IMR-90 (cell line): ENCODE measurements around the gene LRP3. TPM values are rescaled to one million over a fixed set of nuclear protein-coding genes. Genes with fewer than 3 reads are reported as not detected.

Source experiments
- ATAC-seq: fragments of 200-7000 bp; cut with Tn5 transposase; 2 replicates; pipeline ENCODE4 v1.9.1; 2020; ENCODE audit warnings: low read depth, mild to moderate bottlenecking, moderate library complexity
- BruUV-seq: library from RNA; stranded (reverse); fragments of 400-500 nt; replicated peaks from 2 replicates; lab custom pipeline; 2021; lab: Mats Ljungman, UMichigan
- CTCF ChIA-PET: fragments of 300-600 bp; formaldehyde crosslinking; extraction: SDS; loops from one replicate; lab custom pipeline; 2021; ENCODE audit warnings: antibody characterized with exemption; lab: Yijun Ruan, JAX
- POLR2A ChIA-PET: fragments of 300-600 bp; sonication (Branson Sonifier 250); formaldehyde crosslinking; loops from one replicate; lab custom pipeline; 2022; ENCODE audit warnings: antibody characterized with exemption; ENCODE audit not compliant: unreplicated experiment; lab: Charles Lee
- DNase-seq: peaks from one replicate; pipeline ENCODE4 v3.0.0; 2013
- H2AFZ ChIP-seq: replicated peaks from 2 replicates; pipeline ENCODE3; 2013; ENCODE audit warnings: low read length, mild to moderate bottlenecking; ENCODE audit not compliant: poor library complexity
- H2AK5ac ChIP-seq: 2 replicates; pipeline ENCODE4 v1.6.1; 2013; ENCODE audit warnings: low read depth, low read length, inconsistent platforms
- H2AK9ac ChIP-seq: replicated peaks from 2 replicates; pipeline ENCODE3; 2013; ENCODE audit warnings: mild to moderate bottlenecking, low read depth, low read length, moderate library complexity; ENCODE audit not compliant: poor library complexity
- H2BK120ac ChIP-seq: 2 replicates; pipeline ENCODE4 v1.6.1; 2013; ENCODE audit warnings: low read depth, low read length, inconsistent platforms
- H2BK15ac ChIP-seq: 3 replicates; pipeline ENCODE4 v1.6.1; 2013; ENCODE audit warnings: low read depth, low read length, inconsistent platforms
- H2BK20ac ChIP-seq: 2 replicates; pipeline ENCODE4 v1.6.1; 2013; ENCODE audit warnings: low read depth, mild to moderate bottlenecking, inconsistent platforms, low read length, moderate library complexity
- H2BK5ac ChIP-seq: 2 replicates; pipeline ENCODE4 v1.6.1; 2013; ENCODE audit warnings: mild to moderate bottlenecking, low read depth, low read length, inconsistent platforms; ENCODE audit not compliant: poor library complexity, severe bottlenecking
- H3K14ac ChIP-seq: replicated peaks from 2 replicates; pipeline ENCODE4 v1.6.1; 2013; ENCODE audit warnings: low read depth, low read length, inconsistent platforms
- H3K18ac ChIP-seq: 2 replicates; pipeline ENCODE4 v1.6.1; 2013; ENCODE audit warnings: low read depth, low read length, control low read depth
- H3K23ac ChIP-seq: 2 replicates; pipeline ENCODE4 v1.6.1; 2013; ENCODE audit warnings: low read depth, low read length, inconsistent platforms
- H3K27ac ChIP-seq: 2 replicates; pipeline ENCODE4 v1.5.1; 2013; ENCODE audit warnings: mild to moderate bottlenecking, control low read depth, low read length; ENCODE audit not compliant: insufficient read depth
- H3K27me3 ChIP-seq: 2 replicates; pipeline ENCODE4 v1.6.1; 2013; ENCODE audit warnings: low read length; ENCODE audit not compliant: control insufficient read depth, insufficient read depth
- H3K36me3 ChIP-seq: 2 replicates; pipeline ENCODE4 v1.6.1; 2013; ENCODE audit warnings: low read length, mixed read lengths; ENCODE audit not compliant: control insufficient read depth, insufficient read depth
- H3K4ac ChIP-seq: 2 replicates; pipeline ENCODE4 v1.6.1; 2013; ENCODE audit warnings: low read depth, low read length, inconsistent platforms
- H3K4me1 ChIP-seq: 2 replicates; pipeline ENCODE4 v1.6.1; 2013; ENCODE audit warnings: low read length, mixed read lengths; ENCODE audit not compliant: control insufficient read depth, insufficient read depth
- H3K4me2 ChIP-seq: 2 replicates; pipeline ENCODE4 v1.6.1; 2013; ENCODE audit warnings: low read depth, mild to moderate bottlenecking, control low read depth, low read length, moderate library complexity
- H3K4me3 ChIP-seq: 2 replicates; pipeline ENCODE4 v1.5.1; 2013; ENCODE audit warnings: low read depth, mild to moderate bottlenecking, control low read depth, low read length, moderate library complexity; ENCODE audit not compliant: insufficient read depth
- H3K56ac ChIP-seq: 2 replicates; pipeline ENCODE4 v1.6.1; 2013; ENCODE audit warnings: low read length, inconsistent platforms; ENCODE audit not compliant: insufficient read depth; ENCODE audit errors: extremely low read depth
- H3K79me1 ChIP-seq, 2 experiments: 2 replicates each; pipeline ENCODE4 v1.6.1; 2013; ENCODE audit warnings: low read length in 2 of 2, inconsistent platforms in 1 of 2, low read depth in 1 of 2
- H3K9ac ChIP-seq: 2 replicates; pipeline ENCODE4 v1.6.1; 2013; ENCODE audit warnings: low read depth, low read length, control low read depth
- H3K9me1 ChIP-seq: 2 replicates; pipeline ENCODE4 v1.6.1; 2013; ENCODE audit warnings: low read length, inconsistent platforms; ENCODE audit not compliant: insufficient read depth
- H3K9me3 ChIP-seq: 2 replicates; pipeline ENCODE4 v1.6.1; 2013; ENCODE audit warnings: low read length; ENCODE audit not compliant: control insufficient read depth, insufficient read depth
- H4K20me1 ChIP-seq: 2 replicates; pipeline ENCODE4 v1.6.1; 2013; ENCODE audit warnings: low read length, inconsistent platforms; ENCODE audit not compliant: insufficient read depth
- H4K5ac ChIP-seq: 2 replicates; pipeline ENCODE4 v1.6.1; 2013; ENCODE audit warnings: mild to moderate bottlenecking, low read depth, low read length, control low read depth
- H4K8ac ChIP-seq, 2 experiments: 2 replicates each; pipeline ENCODE4 v1.6.1; 2013; ENCODE audit warnings: low read depth in 2 of 2, low read length in 2 of 2, control low read depth in 1 of 2, inconsistent platforms in 1 of 2
- H4K91ac ChIP-seq: 2 replicates; pipeline ENCODE4 v1.6.1; 2013; ENCODE audit warnings: low read depth, low read length, inconsistent platforms; ENCODE audit not compliant: insufficient read depth
- CEBPB ChIP-seq: IDR thresholded peaks from 2 replicates; pipeline ENCODE4 v1.6.1; 2012; ENCODE audit warnings: low read depth, low read length, improper control_type of control experiment
- FOS ChIP-seq: fragments of 150-350 bp; IDR thresholded peaks from 2 replicates; pipeline ENCODE4 v1.6.1; 2016; ENCODE audit warnings: low read depth, low read length
- MAFK ChIP-seq: IDR thresholded peaks from 2 replicates; pipeline ENCODE4 v1.6.1; 2012; ENCODE audit warnings: low read depth, low read length, improper control_type of control experiment
- MXI1 ChIP-seq: IDR thresholded peaks from 2 replicates; pipeline ENCODE4 v1.6.1; 2012; ENCODE audit warnings: low read depth, mild to moderate bottlenecking, low read length, moderate library complexity, borderline replicate concordance
- NFE2L2 ChIP-seq: fragments of 150-350 bp; IDR thresholded peaks from 2 replicates; pipeline ENCODE4 v1.6.1; 2016; ENCODE audit warnings: low read depth, mild to moderate bottlenecking, low read length
- POLR2A ChIP-seq: IDR thresholded peaks from 2 replicates; pipeline ENCODE4 v1.6.1; 2012; ENCODE audit warnings: mild to moderate bottlenecking, low read depth, low read length
- RAD21 ChIP-seq: IDR thresholded peaks from 2 replicates; pipeline ENCODE4 v1.6.1; 2012; ENCODE audit warnings: low read length, improper control_type of control experiment
- RCOR1 ChIP-seq: IDR thresholded peaks from 2 replicates; pipeline ENCODE4 v1.6.1; 2012; ENCODE audit warnings: mild to moderate bottlenecking, low read length, improper control_type of control experiment; ENCODE audit not compliant: insufficient replicate concordance
- SMC3 ChIP-seq: fragments of 150-350 bp; IDR thresholded peaks from 2 replicates; pipeline ENCODE4 v1.6.1; 2016; ENCODE audit warnings: low read depth, mild to moderate bottlenecking, antibody characterized with exemption, low read length, moderate library complexity
- WGBS, 2 experiments: methylation state at CpG; one replicate each; pipeline versions ENCODE4 v1.1.5 to v1.1.7; 2013; ENCODE audit warnings: missing lambda C conversion rate in 2 of 2; ENCODE audit not compliant: insufficient read length in 1 of 2; ENCODE audit errors: extremely low coverage in 2 of 2; 5-methylcytosine and 5-hydroxymethylcytosine counted together
- dilution Hi-C: fragments of 300-500 bp; cut with HindIII; formaldehyde crosslinking; loops from one replicate; pipeline ENCODE4 v1.14.3; 2018; ENCODE audit warnings: low sequenced_read_pairs; ENCODE audit not compliant: unreplicated experiment
- in situ Hi-C: fragments of 300-500 bp; cut with MboI; formaldehyde crosslinking; loops from 3 replicates; pipeline ENCODE4 v1.14.3; 2019; ENCODE audit warnings: low sequenced_read_pairs, inconsistent platforms, mixed read lengths
- intact Hi-C: fragments of 100-400 bp; cut with micrococcal nuclease; formaldehyde crosslinking; loops from 2 replicates; pipeline ENCODE4 v1.10.0; 2022
- polyA plus RNA-seq, 3 experiments: library from polyadenylated mRNA; depleted of rRNA; stranded (reverse); fragments of >200 nt; gene quantifications; 2 replicates each; pipeline ENCODE4 v1.2.3, GENCODE V29; 2012; ENCODE audit warnings: low replicate concordance in 1 of 3
- total RNA-seq: library from RNA; depleted of rRNA; stranded (reverse); fragments of >200 nt; gene quantifications from 2 replicates; pipeline ENCODE4 v1.2.3, GENCODE V29; 2012
- TF ChIP-seq, protein P1 (sequence below): conservative IDR thresholded peaks from 2 replicates; pipeline ENCODE4 v1.5.1; 2012; ENCODE audit warnings: mild to moderate bottlenecking, low read depth, low read length, improper control_type of control experiment
- TF ChIP-seq, protein P2 (sequence below): fragments of 150-350 bp; IDR thresholded peaks from 2 replicates; pipeline ENCODE4 v1.6.1; 2017; ENCODE audit warnings: mild to moderate bottlenecking, antibody characterized with exemption, low read length, low read depth
- TF ChIP-seq, protein P3 (sequence below): fragments of 150-350 bp; IDR thresholded peaks from 2 replicates; pipeline ENCODE4 v1.6.1; 2016; ENCODE audit warnings: low read depth, mild to moderate bottlenecking, low read length, moderate library complexity, borderline replicate concordance

The LRP3 gene
- total and polyA plus RNA-seq, 2 of the 4 experiments (the other 2 are of a cell fraction) = 8.4 to 20.2 TPM

DNA sequence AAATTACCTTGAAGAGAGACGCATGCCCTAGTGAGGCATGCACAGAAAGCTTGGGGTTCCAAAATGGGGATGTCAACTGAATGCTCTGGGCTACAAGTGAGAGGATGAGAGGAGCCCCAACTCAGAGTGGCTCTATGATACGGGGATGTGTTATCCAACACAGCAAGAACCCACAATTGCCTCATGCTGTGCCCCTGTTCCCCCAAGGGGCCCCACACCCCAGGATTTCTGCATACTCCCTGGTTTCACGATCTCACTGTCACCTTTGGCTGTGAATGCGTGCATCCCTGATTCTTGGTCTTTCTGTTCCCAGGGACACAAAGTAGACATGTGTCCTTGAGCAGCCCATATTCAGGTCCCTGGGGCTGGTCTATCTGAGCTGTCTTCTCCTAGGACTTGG lies 32.9 kb upstream of the LRP3 start:
- no peak overlapping the region for H2BK15ac ChIP-seq
- no peak overlapping the region for H4K91ac ChIP-seq
- H3K4me3 ChIP-seq = no peak overlapping the region
- peaks cover 3% of the 10 kb centered on the region for H3K4me1 ChIP-seq
- no peak overlapping the region for H4K8ac ChIP-seq
- no peak overlapping the region for H2BK20ac ChIP-seq
- no CpG with 5 or more reads among the region's 4 CpGs for WGBS, 2 experiments
- H2AFZ ChIP-seq = no peak overlapping the region
- POLR2A ChIA-PET = no interaction called here
- DNase-seq (no peak), ATAC-seq (no peak)
- CTCF ChIA-PET = interaction anchor here (0.5 to 1.6 kb wide), 2 partner anchors 9 to 23 kb away, joined by 3 to 4 read pairs; no protein-coding TSS in a partner anchor
- no peak overlapping the region for H2AK5ac ChIP-seq
- TF ChIP-seq, protein P1, sequence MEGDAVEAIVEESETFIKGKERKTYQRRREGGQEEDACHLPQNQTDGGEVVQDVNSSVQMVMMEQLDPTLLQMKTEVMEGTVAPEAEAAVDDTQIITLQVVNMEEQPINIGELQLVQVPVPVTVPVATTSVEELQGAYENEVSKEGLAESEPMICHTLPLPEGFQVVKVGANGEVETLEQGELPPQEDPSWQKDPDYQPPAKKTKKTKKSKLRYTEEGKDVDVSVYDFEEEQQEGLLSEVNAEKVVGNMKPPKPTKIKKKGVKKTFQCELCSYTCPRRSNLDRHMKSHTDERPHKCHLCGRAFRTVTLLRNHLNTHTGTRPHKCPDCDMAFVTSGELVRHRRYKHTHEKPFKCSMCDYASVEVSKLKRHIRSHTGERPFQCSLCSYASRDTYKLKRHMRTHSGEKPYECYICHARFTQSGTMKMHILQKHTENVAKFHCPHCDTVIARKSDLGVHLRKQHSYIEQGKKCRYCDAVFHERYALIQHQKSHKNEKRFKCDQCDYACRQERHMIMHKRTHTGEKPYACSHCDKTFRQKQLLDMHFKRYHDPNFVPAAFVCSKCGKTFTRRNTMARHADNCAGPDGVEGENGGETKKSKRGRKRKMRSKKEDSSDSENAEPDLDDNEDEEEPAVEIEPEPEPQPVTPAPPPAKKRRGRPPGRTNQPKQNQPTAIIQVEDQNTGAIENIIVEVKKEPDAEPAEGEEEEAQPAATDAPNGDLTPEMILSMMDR = no peak
- no peak for TF ChIP-seq NFE2L2
- no peak for TF ChIP-seq FOS
- no peak for TF ChIP-seq MXI1
- TF ChIP-seq MAFK = no peak
- TF ChIP-seq, protein P2, sequence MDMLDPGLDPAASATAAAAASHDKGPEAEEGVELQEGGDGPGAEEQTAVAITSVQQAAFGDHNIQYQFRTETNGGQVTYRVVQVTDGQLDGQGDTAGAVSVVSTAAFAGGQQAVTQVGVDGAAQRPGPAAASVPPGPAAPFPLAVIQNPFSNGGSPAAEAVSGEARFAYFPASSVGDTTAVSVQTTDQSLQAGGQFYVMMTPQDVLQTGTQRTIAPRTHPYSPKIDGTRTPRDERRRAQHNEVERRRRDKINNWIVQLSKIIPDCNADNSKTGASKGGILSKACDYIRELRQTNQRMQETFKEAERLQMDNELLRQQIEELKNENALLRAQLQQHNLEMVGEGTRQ = no peak
- TF ChIP-seq, protein P3, sequence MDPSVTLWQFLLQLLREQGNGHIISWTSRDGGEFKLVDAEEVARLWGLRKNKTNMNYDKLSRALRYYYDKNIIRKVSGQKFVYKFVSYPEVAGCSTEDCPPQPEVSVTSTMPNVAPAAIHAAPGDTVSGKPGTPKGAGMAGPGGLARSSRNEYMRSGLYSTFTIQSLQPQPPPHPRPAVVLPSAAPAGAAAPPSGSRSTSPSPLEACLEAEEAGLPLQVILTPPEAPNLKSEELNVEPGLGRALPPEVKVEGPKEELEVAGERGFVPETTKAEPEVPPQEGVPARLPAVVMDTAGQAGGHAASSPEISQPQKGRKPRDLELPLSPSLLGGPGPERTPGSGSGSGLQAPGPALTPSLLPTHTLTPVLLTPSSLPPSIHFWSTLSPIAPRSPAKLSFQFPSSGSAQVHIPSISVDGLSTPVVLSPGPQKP = no peak
- TF ChIP-seq SMC3 = no peak
- no peak for TF ChIP-seq RCOR1
- no peak for TF ChIP-seq POLR2A
- TF ChIP-seq CEBPB = no peak
- TF ChIP-seq RAD21 = no peak
- H3K14ac ChIP-seq = no peak overlapping the region
- H3K9ac ChIP-seq = no peak overlapping the region
- H3K18ac ChIP-seq = no peak overlapping the region
- intact Hi-C loops (no loop called here), dilution Hi-C loops (no loop called here), in situ Hi-C loops (no loop called here)
- H3K79me1 ChIP-seq = no peaks in the 10 kb centered on the region
- H3K27ac ChIP-seq = no peak overlapping the region
- BruUV-seq = no TSS peak
- H3K56ac ChIP-seq = no peak overlapping the region
- no peak overlapping the region for H4K5ac ChIP-seq
- no peak overlapping the region for H3K23ac ChIP-seq
- H3K36me3 ChIP-seq = no peaks in the 10 kb centered on the region
- H4K20me1 ChIP-seq = no peaks in the 10 kb centered on the region
- H3K27me3 ChIP-seq = no peaks in the 10 kb centered on the region
- no peak overlapping the region for H2AK9ac ChIP-seq
- H3K9me3 ChIP-seq = no peaks in the 10 kb centered on the region
- H3K9me1 ChIP-seq = no peaks in the 10 kb centered on the region
- no peak overlapping the region for H3K4me2 ChIP-seq
- no peak overlapping the region for H3K4ac ChIP-seq
- no peak overlapping the region for H2BK120ac ChIP-seq
- H2BK5ac ChIP-seq = no peak overlapping the region
